SW 1271 (cell line): ENCODE measurements around the gene PRLR.
"Not testable (repeated sequence)": the region's sequence is repeated elsewhere in the genome, so short reads cannot be mapped to it uniquely, and the experiment has no call there.

Source experiments
- DNase-seq, 2 experiments: peaks; one replicate each; lab custom pipeline; 2025; lab: John Stamatoyannopoulos, UW

Gene PRLR

GRCh38 chr5:35195472-35195852, 34.8 kb downstream of the PRLR start:
- no peak for DNase-seq

GRCh38 chr5:35194635-35195471, 35.4 kb downstream of the PRLR start:
- no peak for DNase-seq

DNA sequence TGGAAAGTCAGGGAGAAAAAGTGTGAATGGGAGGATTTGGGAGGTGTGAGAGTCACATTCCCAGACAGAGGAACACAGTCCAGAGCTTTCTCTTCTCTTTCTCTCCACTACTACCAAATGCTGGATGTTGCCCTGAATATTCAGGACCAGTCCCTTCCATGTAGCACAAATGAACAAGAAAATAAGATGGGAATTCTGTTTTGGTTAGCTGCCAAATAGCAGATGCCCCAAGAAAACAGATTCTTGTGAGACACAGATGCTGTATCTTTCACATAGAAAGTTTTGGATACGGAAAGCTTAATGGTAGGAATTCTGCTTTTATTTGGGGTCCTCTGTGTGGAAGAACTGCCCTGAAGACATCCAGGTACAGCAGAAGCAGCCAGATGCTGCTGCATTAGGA, 37.8 kb downstream of the PRLR start:
- DNase-seq = no peak

- not testable (repeated sequence) for DNase-seq
These were observed 40.5 kb downstream of the PRLR start for GRCh38 chr5:35189801-35190200.

DNA sequence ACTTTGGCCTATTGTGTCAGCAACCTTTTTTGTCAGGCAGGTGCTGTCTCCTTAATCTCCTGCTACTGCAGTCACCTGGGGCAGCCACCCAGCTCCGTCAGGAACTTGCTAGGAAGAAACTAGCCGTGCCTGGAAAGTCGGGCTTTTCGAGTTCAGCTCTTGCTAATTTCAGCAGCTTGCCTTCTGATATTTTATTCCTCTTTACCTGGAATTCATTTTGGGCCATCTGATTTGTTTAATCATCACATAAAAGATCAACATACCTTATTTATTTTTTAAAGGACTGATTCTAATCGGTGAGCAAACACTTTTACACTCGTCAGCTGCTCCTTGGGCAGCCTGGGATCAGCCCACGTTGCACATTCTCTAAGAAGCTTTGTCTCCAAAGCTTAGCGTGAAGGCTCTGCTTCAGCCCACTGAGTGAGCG, 42.2 kb downstream of the PRLR start:
- no peak for DNase-seq

GRCh38 chr5:35187621-35188020, 42.7 kb downstream of the PRLR start:
- DNase-seq = not testable (repeated sequence)

GRCh38 chr5:35186749-35187148, 43.5 kb downstream of the PRLR start:
- no peak for DNase-seq

GRCh38 chr5:35185518-35185917, 44.8 kb downstream of the PRLR start:
- DNase-seq = no peak

- no peak for DNase-seq
These were observed 46.7 kb downstream of the PRLR start for GRCh38 chr5:35183556-35183955.

- DNase-seq = peak; percentile 13 to 49
These were observed 47.3 kb downstream of the PRLR start for GRCh38 chr5:35182910-35183535.

DNA sequence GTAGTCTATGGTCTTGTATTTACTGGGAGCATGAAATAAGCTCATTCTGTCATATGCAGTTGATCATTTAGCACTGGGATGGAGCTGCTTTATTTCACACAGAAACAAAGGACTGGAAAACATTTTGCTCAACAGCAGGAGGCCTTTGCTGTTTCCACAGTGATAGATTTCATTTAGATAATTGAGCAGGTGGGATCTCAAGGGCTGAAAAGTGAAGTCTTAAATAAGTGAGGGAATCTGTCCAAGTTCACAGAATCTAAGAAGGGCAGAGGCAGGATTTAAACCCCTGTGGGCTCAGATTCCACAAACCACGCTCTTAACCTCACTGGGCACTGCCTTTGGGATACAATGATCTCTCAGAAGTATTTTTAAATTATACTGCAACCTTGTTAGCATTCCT, 47.8 kb downstream of the PRLR start:
- no peak for DNase-seq

DNA sequence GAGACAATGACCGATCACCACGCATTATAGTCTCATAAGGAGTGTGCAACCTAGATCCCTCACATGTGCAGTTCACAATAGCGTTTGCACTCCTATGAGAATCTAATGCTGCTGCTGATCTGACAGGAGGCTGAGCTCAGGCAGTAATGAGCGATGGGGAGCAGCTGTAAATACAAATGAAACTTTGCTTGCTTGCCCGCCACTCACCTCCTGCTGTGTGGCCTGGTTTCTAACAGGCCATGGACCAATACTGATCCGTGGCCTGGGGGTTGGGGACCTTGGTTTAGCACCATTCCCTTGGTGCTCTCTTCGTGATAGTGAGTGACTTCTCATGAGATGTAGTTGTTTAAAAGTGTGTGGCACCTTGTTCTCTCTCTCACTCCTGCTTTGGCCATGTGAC, 50.2 kb downstream of the PRLR start:
- no peak for DNase-seq

DNA sequence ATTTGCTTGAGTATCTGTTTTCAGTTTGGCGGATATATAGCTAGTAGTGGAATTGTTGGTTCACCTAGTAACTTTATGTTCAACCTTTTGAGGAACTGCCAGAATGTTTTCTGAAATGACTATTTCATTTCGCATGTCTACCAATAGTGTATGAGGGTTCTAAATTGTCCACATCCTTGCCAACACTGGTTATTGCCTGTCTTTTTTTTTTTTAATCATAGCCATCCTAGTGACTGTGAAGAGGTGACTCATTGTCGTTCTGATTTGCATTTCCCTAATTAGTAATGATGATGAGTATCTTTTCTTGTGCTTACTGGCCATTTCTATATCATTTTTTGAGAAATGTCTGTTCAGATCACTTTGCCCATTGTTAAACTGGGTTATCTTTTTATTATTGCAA, 52.5 kb downstream of the PRLR start:
- no peak for DNase-seq

- DNase-seq = no peak
These were observed 57.8 kb downstream of the PRLR start for GRCh38 chr5:35172533-35172932.

DNA sequence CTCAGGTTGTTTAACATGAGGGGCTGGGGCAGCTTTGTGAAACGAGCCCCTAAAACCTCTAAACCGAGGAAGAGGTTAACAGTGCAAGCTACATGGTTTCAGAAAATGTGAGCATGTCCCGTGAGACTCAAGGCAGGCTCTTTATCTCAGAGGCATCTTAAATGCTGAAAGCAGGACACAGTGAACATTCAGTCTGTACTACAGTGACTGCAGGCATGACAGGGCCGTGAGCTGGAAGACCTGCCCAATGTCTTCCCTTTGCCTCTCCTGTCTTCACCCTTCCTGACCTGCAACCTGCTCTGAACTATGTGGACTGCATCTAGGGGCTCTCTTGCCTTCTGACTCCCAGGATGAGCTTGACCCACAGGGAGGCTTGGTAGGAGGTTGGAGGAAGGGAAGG, 58.3 kb downstream of the PRLR start:
- no peak for DNase-seq

DNA sequence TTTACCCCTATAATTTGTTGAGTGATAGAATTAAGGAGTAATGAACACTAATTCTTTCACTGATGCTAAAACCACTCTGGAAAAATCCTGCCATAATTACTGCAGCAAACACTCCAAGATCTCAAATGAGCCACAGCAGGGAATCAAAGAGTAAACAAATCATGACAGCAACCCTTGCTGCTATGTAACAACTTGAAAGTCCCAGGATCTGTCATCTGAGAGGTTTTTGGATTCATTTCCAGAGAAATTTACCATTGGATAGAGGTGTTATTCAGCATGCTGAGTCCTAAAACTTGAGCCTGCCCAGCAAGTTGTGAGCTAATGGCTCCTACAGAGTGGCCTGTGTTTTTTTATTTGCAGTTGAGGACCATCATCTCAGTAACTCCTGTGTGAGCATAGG, 59.2 kb downstream of the PRLR start:
- no peak for DNase-seq

DNA sequence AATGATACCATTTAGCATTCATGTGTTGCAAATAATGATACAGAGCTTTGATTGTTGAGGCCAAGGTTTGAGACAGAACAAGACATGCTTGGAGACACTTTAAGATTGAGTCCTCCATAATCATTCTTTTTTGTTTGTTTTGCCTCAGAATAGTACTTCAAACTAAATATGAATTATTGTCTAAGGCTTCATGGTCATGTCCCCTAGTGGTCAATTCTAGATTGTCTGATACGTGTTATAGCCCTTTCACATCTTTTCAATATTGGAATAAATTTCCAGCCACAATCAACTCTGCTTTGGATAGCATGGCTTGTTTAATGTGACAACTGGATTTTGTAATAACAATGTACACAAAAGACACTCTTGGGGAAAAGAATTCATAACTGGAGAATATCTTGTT, 64.2 kb downstream of the PRLR start:
- DNase-seq = no peak

GRCh38 chr5:35164860-35165542, 65.3 kb downstream of the PRLR start:
- DNase-seq = no peak

DNA sequence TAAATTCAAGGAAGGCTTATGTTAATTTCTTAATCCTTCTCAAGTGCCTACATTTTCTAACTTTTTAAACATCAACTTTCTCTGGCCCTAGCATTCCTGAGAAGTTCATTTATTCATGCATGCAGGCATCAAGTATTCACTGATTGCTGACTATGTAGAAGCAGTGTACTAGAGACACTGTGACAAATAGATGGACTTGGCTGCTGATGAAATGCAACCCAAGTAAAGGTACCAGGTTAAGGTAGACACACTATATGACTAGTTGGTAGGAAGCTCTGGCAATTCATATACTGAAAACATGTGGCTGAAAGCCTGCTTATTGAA, 66.6 kb downstream of the PRLR start:
- no peak for DNase-seq

DNA sequence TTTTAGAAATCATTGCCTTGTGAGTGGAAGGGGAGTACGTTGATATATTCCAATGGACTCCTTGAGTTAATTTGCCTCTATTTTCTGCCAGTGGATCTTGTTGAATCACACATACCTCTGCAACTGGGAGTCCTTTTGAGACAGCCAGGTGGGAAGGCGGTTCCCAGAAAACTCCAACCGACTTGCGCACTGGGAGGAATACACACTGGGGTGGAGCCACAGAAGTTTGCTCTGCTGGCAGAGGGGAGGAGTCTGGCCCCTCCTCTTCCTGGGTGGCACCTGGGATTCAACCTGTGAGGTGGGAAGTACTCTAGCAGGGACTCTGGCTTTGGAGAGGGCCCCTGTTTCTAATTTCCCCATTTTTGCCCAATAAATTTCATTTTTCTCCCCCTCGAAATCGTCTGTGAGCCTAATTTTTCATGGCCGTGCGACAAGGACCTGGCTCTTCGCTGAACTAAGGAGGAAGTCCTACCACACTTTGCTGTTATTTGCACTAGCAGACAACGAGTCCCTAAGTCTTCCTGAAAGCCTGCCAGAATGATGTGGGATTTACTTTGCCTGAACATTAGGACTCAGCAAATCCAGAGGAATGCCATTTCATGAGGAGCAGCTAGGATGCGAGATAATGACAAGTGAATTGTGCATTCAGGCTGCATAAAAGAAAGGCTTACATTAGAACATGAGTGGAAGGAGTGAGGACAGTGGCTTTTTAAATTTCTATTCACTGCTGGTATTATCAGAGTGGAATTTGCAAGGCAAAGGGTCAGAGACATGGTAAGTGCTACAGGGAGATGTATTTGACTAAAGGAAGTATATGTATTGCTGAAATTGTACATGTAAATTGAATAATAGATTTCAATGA, 67.2 kb downstream of the PRLR start:
- DNase-seq = no peak

DNA sequence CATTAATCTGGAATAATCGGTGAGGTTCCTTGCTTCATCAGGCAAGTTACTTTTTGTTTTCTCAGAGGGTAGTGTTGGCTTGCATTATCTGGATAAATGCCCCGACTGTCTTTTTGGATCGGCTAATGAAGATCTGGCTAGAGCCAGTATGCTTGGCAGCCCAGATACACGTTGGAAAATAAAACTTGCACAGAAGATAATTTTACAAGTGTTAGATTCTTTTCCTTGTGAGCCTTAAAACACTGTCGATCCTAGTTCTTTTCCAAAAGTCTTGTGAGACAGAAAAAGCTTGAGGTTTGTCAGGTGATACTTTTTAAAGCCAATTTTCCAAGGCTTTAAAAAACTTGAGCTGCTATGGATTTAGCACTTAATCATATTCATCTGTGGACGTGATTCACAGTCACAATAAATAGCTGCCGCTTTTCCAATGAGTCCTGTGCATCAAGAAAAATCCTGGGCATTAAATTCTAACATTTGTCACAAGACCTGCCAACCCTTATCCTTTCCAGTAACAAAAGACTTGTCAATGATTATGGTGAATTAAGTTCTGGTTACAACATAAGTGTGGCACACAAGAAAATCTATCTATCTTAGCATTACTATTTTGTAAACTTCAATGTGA, 68.5 kb downstream of the PRLR start:
- DNase-seq = no peak
